Mucosa of rectum (tissue), 2 donors: Measurements from ENCODE around the gene GLS.
"Not testable (repeated sequence)": the region's sequence is repeated elsewhere in the genome, so short reads cannot be mapped to it uniquely, and the experiment has no call there.

Experiments used
- H3K27ac ChIP-seq, 2 donors: one replicate each; pipeline ENCODE4 v1.7.0; 2013; ENCODE audit warnings: inconsistent platforms in 2 of 2, low read depth in 2 of 2, low read length in 2 of 2
- H3K27me3 ChIP-seq, 2 donors: one replicate each; pipeline ENCODE4 v1.7.0; 2013; ENCODE audit warnings: low read length in 2 of 2; ENCODE audit not compliant: control insufficient read depth in 2 of 2, insufficient read depth in 2 of 2
- H3K36me3 ChIP-seq, 2 donors: one replicate each; pipeline ENCODE4 v1.7.0; 2013; ENCODE audit warnings: low read length in 2 of 2; ENCODE audit not compliant: control insufficient read depth in 2 of 2, insufficient read depth in 2 of 2
- H3K4me1 ChIP-seq, 2 donors: one replicate each; pipeline ENCODE4 v1.7.0; 2013; ENCODE audit warnings: low read length in 2 of 2, mild to moderate bottlenecking in 1 of 2; ENCODE audit not compliant: control insufficient read depth in 2 of 2, insufficient read depth in 2 of 2
- H3K4me3 ChIP-seq, 2 donors: one replicate each; pipeline ENCODE4 v1.7.0; 2013; ENCODE audit warnings: low read length in 2 of 2
- H3K9ac ChIP-seq, 2 donors: one replicate each; pipeline ENCODE4 v1.7.0; 2013; ENCODE audit warnings: low read length in 2 of 2, low read depth in 1 of 2, mild to moderate bottlenecking in 1 of 2
- H3K9me3 ChIP-seq, 2 donors: one replicate each; pipeline ENCODE4 v1.7.0; 2013; ENCODE audit warnings: low read length in 2 of 2; ENCODE audit not compliant: control insufficient read depth in 2 of 2
- donor health status: healthy.
- donor health status: Normal muscosa, but diverticular disease.

Gene GLS

GRCh38 chr2:190842606-190843104 lies 38.0 kb upstream of the GLS start:
- Histone ChIP-seq H3K27me3 (no peaks in the 10 kb centered on the region), H3K4me3 (no peak overlapping the region), H3K36me3 (no peaks in the 10 kb centered on the region), H3K27ac (no peak overlapping the region), H3K4me1 (no peaks in the 10 kb centered on the region), H3K9ac (no peak overlapping the region), H3K9me3 (no peaks in the 10 kb centered on the region)

GRCh38 chr2:190843890-190844699 lies 36.5 kb upstream of the GLS start:
- Histone ChIP-seq H3K36me3 (no peaks in the 10 kb centered on the region), H3K9ac (no peak overlapping the region), H3K4me3 (no peak overlapping the region), H3K27ac (no peak overlapping the region), H3K4me1 (no peaks in the 10 kb centered on the region), H3K9me3 (no peaks in the 10 kb centered on the region), H3K27me3 (no peaks in the 10 kb centered on the region)

GRCh38 chr2:190844700-190845401 lies 35.8 kb upstream of the GLS start:
- Histone ChIP-seq H3K4me1 (no peaks in the 10 kb centered on the region), H3K36me3 (no peaks in the 10 kb centered on the region), H3K9me3 (no peaks in the 10 kb centered on the region), H3K9ac (no peak overlapping the region), H3K4me3 (no peak overlapping the region), H3K27me3 (no peaks in the 10 kb centered on the region), H3K27ac (no peak overlapping the region)

GRCh38 chr2:190846746-190847145 lies 33.9 kb upstream of the GLS start:
- H3K27me3 ChIP-seq = no peaks in the 10 kb centered on the region
- H3K36me3 ChIP-seq = no peaks in the 10 kb centered on the region
- H3K4me3 ChIP-seq = no peak overlapping the region
- H3K4me1 ChIP-seq = no peaks in the 10 kb centered on the region
- H3K27ac ChIP-seq = no peak overlapping the region
- H3K9ac ChIP-seq = no peak overlapping the region
- H3K9me3 ChIP-seq = no peaks in the 10 kb centered on the region

- no peak overlapping the region for H3K27ac ChIP-seq
These were observed 33.0 kb upstream of the GLS start for GRCh38 chr2:190847504-190848081.

GRCh38 chr2:190849774-190850173 lies 30.8 kb upstream of the GLS start:
- Histone ChIP-seq H3K4me3 (no peak overlapping the region), H3K27ac (no peak overlapping the region), H3K9me3 (no peaks in the 10 kb centered on the region), H3K4me1 (peaks cover 6 to 10% of the 10 kb centered on the region in 2 donors), H3K9ac (no peak overlapping the region), H3K36me3 (no peaks in the 10 kb centered on the region), H3K27me3 (no peaks in the 10 kb centered on the region)

More at GRCh38 chr2:190847504-190848081, 33.0 kb upstream of the GLS start:
- no peaks in the 10 kb centered on the region for H3K36me3 ChIP-seq
- no peak overlapping the region for H3K4me3 ChIP-seq
- no peaks in the 10 kb centered on the region for H3K4me1 ChIP-seq
- no peaks in the 10 kb centered on the region for H3K9me3 ChIP-seq
- no peaks in the 10 kb centered on the region for H3K27me3 ChIP-seq
- no peak overlapping the region for H3K9ac ChIP-seq

GRCh38 chr2:190853022-190853421 lies 27.6 kb upstream of the GLS start:
- peaks cover 14 to 18% of the 10 kb centered on the region in 2 donors for H3K4me1 ChIP-seq

GRCh38 chr2:190853531-190854383 lies 26.9 kb upstream of the GLS start:
- Histone ChIP-seq H3K36me3 (no peaks in the 10 kb centered on the region), H3K27ac (peak overlapping the region in 1 of 2 donors; percentile 16), H3K9me3 (no peaks in the 10 kb centered on the region), H3K4me1 (peaks cover 14 to 18% of the 10 kb centered on the region in 2 donors), H3K27me3 (no peaks in the 10 kb centered on the region), H3K4me3 (no peak overlapping the region), H3K9ac (no peak overlapping the region)

More at GRCh38 chr2:190853022-190853421, 27.6 kb upstream of the GLS start:
- not testable (repeated sequence) for H3K9me3 ChIP-seq, H3K4me3 ChIP-seq, H3K9ac ChIP-seq, H3K36me3 ChIP-seq, H3K27me3 ChIP-seq
- H3K27ac ChIP-seq = peak overlapping the region in 1 of 2 donors; percentile 16

GRCh38 chr2:190854726-190855125 lies 25.9 kb upstream of the GLS start:
- Histone ChIP-seq H3K27ac (no peak overlapping the region), H3K4me1 (peaks cover 14 to 18% of the 10 kb centered on the region in 2 donors), H3K27me3 (no peaks in the 10 kb centered on the region), H3K36me3 (no peaks in the 10 kb centered on the region), H3K9me3 (no peaks in the 10 kb centered on the region), H3K9ac (no peak overlapping the region), H3K4me3 (no peak overlapping the region)
